ENCODE data around the gene ASTN2.

ASTN2 gene

DNA sequence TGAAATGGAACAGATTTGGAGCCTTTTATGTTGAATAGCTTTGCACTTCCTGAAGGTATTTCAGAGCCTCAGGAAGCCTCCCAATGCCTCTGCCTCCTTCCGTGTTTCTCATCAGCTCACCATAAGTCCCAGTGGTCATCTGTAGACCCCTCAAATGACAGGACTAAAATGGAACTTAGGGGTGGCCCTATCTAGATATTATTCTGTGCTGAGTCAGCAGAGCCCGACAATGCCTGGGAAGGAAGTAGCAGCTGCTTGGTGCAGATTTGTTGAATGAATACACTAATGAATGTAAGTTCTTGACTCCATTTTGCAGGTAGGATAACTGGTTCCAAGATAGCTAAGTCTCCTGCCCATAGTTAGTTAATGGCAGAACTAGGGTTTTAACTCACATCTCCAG, 97.7 kb downstream of the ASTN2 start:
- Histone ChIP-seq H3K27ac (no peak overlapping the region), H3K36me3 (ENCODE audit: insufficient read depth) (no peaks in the 10 kb centered on the region), H3K27me3 (ENCODE audit: insufficient read depth, low read depth) (no peaks in the 10 kb centered on the region), H4K20me1 (ENCODE audit: insufficient read depth) (no peaks in the 10 kb centered on the region), H3K79me2 (ENCODE audit: insufficient read depth, low read depth) (no peaks in the 10 kb centered on the region), H3K4me1 (ENCODE audit: low read depth, poor library complexity, severe bottlenecking) (no peaks in the 10 kb centered on the region), H3K9ac (no peak overlapping the region), H3K4me3 (IDR thresholded peaks at IDR 0.05; ENCODE audit: insufficient read depth, low read depth, low read length) (no peak overlapping the region), H2AFZ (ENCODE audit: low read depth) (no peak overlapping the region), H3K4me2 (no peak overlapping the region)
- TF ChIP-seq, protein P1, sequence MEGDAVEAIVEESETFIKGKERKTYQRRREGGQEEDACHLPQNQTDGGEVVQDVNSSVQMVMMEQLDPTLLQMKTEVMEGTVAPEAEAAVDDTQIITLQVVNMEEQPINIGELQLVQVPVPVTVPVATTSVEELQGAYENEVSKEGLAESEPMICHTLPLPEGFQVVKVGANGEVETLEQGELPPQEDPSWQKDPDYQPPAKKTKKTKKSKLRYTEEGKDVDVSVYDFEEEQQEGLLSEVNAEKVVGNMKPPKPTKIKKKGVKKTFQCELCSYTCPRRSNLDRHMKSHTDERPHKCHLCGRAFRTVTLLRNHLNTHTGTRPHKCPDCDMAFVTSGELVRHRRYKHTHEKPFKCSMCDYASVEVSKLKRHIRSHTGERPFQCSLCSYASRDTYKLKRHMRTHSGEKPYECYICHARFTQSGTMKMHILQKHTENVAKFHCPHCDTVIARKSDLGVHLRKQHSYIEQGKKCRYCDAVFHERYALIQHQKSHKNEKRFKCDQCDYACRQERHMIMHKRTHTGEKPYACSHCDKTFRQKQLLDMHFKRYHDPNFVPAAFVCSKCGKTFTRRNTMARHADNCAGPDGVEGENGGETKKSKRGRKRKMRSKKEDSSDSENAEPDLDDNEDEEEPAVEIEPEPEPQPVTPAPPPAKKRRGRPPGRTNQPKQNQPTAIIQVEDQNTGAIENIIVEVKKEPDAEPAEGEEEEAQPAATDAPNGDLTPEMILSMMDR (conservative IDR thresholded peaks at IDR 0.05; ENCODE audit: low read depth, low read length): no peak

DNA sequence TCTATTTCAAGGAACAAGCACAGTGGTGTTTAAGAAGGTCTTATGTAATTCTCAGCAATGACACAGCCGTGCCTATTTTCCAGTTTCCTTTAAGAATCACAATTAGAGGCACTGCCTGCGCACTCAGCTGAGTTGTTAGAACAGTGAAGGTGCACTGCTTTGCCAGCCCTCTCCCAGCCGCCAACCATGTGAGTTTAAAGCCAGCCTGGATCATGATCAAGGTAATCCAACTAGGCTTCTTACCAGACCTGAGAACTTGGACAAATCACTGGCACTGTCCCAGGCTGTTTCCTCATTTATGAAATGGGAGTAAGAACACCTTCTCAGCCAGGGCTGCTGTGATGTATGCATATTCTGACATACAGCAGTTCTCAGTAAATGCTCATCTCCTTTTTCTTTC, 99.6 kb downstream of the ASTN2 start:
- TF ChIP-seq, protein P1 (conservative IDR thresholded peaks at IDR 0.05; ENCODE audit: low read depth, low read length): no peak
- no peaks in the 10 kb centered on the region for H4K20me1 ChIP-seq (ENCODE audit: insufficient read depth)

DNA sequence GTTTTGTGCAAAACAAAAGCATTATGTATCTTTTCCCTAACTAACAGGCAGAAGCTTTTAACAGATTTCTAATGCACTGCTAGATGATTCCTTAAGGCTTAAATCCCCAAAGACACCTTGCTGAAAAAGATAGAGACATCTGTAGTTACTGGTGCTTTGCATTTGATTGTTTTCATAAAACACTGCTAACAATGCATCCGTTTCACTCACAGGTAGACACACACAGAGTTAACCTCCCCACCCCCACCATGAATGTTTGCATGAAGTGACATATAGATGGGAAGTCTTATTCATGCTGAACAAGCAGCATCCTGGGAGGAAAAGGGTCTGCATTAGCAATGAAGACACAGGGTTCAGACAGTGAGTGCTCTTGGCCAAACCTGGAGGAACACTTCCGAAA, 100.9 kb downstream of the ASTN2 start:
- Histone ChIP-seq H3K27me3 (ENCODE audit: insufficient read depth, low read depth) (no peaks in the 10 kb centered on the region), H3K36me3 (ENCODE audit: insufficient read depth) (no peaks in the 10 kb centered on the region), H3K79me2 (ENCODE audit: insufficient read depth, low read depth) (no peaks in the 10 kb centered on the region), H4K20me1 (ENCODE audit: insufficient read depth) (no peaks in the 10 kb centered on the region), H3K4me2 (no peak overlapping the region), H3K9ac (no peak overlapping the region), H3K27ac (no peak overlapping the region), H2AFZ (ENCODE audit: low read depth) (no peak overlapping the region), H3K4me1 (ENCODE audit: low read depth, poor library complexity, severe bottlenecking) (no peaks in the 10 kb centered on the region), H3K4me3 (IDR thresholded peaks at IDR 0.05; ENCODE audit: insufficient read depth, low read depth, low read length) (no peak overlapping the region)
- TF ChIP-seq, protein P1 (conservative IDR thresholded peaks at IDR 0.05; ENCODE audit: low read depth, low read length): no peak

More for the DNA sequence above, 99.6 kb downstream of the ASTN2 start:
- Histone ChIP-seq H3K27ac (no peak overlapping the region), H3K4me1 (ENCODE audit: low read depth, poor library complexity, severe bottlenecking) (no peaks in the 10 kb centered on the region), H3K27me3 (ENCODE audit: insufficient read depth, low read depth) (no peaks in the 10 kb centered on the region), H3K4me3 (IDR thresholded peaks at IDR 0.05; ENCODE audit: insufficient read depth, low read depth, low read length) (no peak overlapping the region), H3K4me2 (no peak overlapping the region), H3K9ac (no peak overlapping the region), H3K79me2 (ENCODE audit: insufficient read depth, low read depth) (no peaks in the 10 kb centered on the region), H2AFZ (ENCODE audit: low read depth) (no peak overlapping the region), H3K36me3 (ENCODE audit: insufficient read depth) (no peaks in the 10 kb centered on the region)

DNA sequence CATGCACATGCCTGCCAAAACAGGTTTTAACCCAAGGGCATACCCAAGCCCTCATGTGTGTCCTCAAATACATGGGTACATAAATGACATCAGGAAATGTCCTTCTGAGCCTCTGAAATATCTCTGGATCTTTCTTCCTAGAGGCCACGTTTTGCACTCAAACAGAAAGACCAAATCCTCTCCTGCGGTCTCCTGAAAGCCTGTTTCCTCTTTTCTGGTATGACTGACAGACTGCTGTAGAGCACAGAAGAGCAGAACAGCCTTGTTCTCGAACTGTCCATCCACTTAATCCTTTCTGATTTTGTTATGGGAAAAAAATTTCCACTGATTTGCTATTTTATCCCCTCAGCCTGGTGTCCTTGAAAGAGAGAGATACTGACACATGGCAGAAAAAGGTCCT, 107.2 kb downstream of the ASTN2 start:
- no peak overlapping the region for H3K4me3 ChIP-seq (IDR thresholded peaks at IDR 0.05; ENCODE audit: insufficient read depth, low read depth, low read length)
- H3K4me1 ChIP-seq (ENCODE audit: low read depth, poor library complexity, severe bottlenecking): no peaks in the 10 kb centered on the region

More for the DNA sequence above, 107.2 kb downstream of the ASTN2 start:
- no peaks in the 10 kb centered on the region for H3K36me3 ChIP-seq (ENCODE audit: insufficient read depth)
- H3K9ac ChIP-seq: no peak overlapping the region
- no peak overlapping the region for H3K27ac ChIP-seq
- H4K20me1 ChIP-seq (ENCODE audit: insufficient read depth): no peaks in the 10 kb centered on the region
- no peaks in the 10 kb centered on the region for H3K27me3 ChIP-seq (ENCODE audit: insufficient read depth, low read depth)
- TF ChIP-seq, protein P1 (conservative IDR thresholded peaks at IDR 0.05; ENCODE audit: low read depth, low read length): no peak
- H3K4me2 ChIP-seq: no peak overlapping the region
- no peaks in the 10 kb centered on the region for H3K79me2 ChIP-seq (ENCODE audit: insufficient read depth, low read depth)
- no peak overlapping the region for H2AFZ ChIP-seq (ENCODE audit: low read depth)
